K562 (cell line): ENCODE data around the gene MVB12B. TPM values are rescaled to one million over a fixed set of nuclear protein-coding genes. Genes with fewer than 3 reads are reported as not detected.

Source experiments
- ATAC-seq: fragments of 200-7000 bp; cut with Tn5 transposase; 3 replicates; pipeline ENCODE4 v1.9.1; 2020; ENCODE audit warnings: moderate library complexity
- BruUV-seq: library from RNA; stranded (reverse); fragments of 400-500 nt; replicated peaks from 2 replicates; lab custom pipeline; 2021; lab: Mats Ljungman, UMichigan
- CTCF ChIA-PET: fragments of 300-600 bp; formaldehyde crosslinking; extraction: SDS; loops from one replicate; lab custom pipeline; 2021; ENCODE audit warnings: low intra/inter-chr PET ratio; lab: Yijun Ruan, JAX
- POLR2A ChIA-PET: fragments of 300-600, 350-650 bp; sonication (Branson Sonifier 250); formaldehyde crosslinking; extraction: SDS; loops from one replicate; lab custom pipeline; 2021; ENCODE audit warnings: antibody characterized with exemption, inconsistent platforms; lab: Yijun Ruan, JAX
- DNase-seq, 4 experiments: peaks; one replicate each; pipeline versions ENCODE4 v3.0.0 to v3.0.0-alpha.2; 2011 to 2018; ENCODE audit warnings: low spot score in 3 of 4, mixed read lengths in 3 of 4; ENCODE audit errors: extremely low read depth in 1 of 4
- FAIRE-seq: peaks from 2 replicates; lab custom pipeline; 2011; peaks lifted over from hg19 to GRCh38; lab: Jason Lieb, UNC
- H2AFZ ChIP-seq: 2 replicates; pipeline ENCODE4 v1.6.0; 2011; ENCODE audit warnings: low read depth, low read length, control low read depth, inconsistent platforms
- H3K27ac ChIP-seq: fragments of 200-600 bp; 3 replicates; pipeline ENCODE4 v1.8.0; 2011; ENCODE audit warnings: low read depth, mild to moderate bottlenecking, control low read depth, inconsistent platforms, low read length, moderate library complexity, mixed read lengths; ENCODE audit errors: extremely low read depth
- H3K27me3 ChIP-seq, 2 experiments: fragments of 300-600 bp in 1 of 2; 2 replicates in 1 of 2; 3 replicates in 1 of 2; pipeline versions ENCODE4 v1.6.0 to v1.8.0; 2011; ENCODE audit warnings: inconsistent platforms in 2 of 2, low read length in 2 of 2, mild to moderate bottlenecking in 1 of 2, mixed read lengths in 1 of 2, moderate library complexity in 1 of 2; ENCODE audit not compliant: control insufficient read depth in 2 of 2, insufficient read depth in 2 of 2
- H3K36me3 ChIP-seq: fragments of 300-600 bp; 3 replicates; pipeline ENCODE4 v1.8.0; 2011; ENCODE audit warnings: mild to moderate bottlenecking, low read length, inconsistent platforms; ENCODE audit not compliant: control insufficient read depth, insufficient read depth
- H3K4me1 ChIP-seq, 2 experiments: fragments of 200-600 bp in 1 of 2; replicated peaks in 1 of 2; 2 replicates in 1 of 2; 3 replicates in 1 of 2; pipeline versions ENCODE4 v1.5.1 to v1.8.0; 2011; ENCODE audit warnings: inconsistent platforms in 2 of 2, low read length in 2 of 2, mild to moderate bottlenecking in 1 of 2, mixed read lengths in 1 of 2, moderate library complexity in 1 of 2; ENCODE audit not compliant: control insufficient read depth in 2 of 2, insufficient read depth in 2 of 2
- H3K4me2 ChIP-seq: 2 replicates; pipeline ENCODE4 v1.6.1; 2011; ENCODE audit warnings: low read length, control low read depth, inconsistent platforms, mixed read lengths; ENCODE audit not compliant: insufficient read depth
- H3K4me3 ChIP-seq: fragments of 200-600 bp; sonication (generic), shearing (Covaris generic); 2 replicates; pipeline ENCODE4 v1.5.1; 2016; ENCODE audit warnings: control low read depth, inconsistent platforms
- H3K79me2 ChIP-seq: fragments of 200-600 bp; 3 replicates; pipeline ENCODE4 v1.8.0; 2011; ENCODE audit warnings: low read length, inconsistent platforms; ENCODE audit not compliant: control insufficient read depth, insufficient read depth
- H3K9ac ChIP-seq, 2 experiments: 2 replicates each; pipeline versions ENCODE4 v1.6.0 to v1.6.1; 2011; ENCODE audit warnings: low read depth in 2 of 2, low read length in 2 of 2, control low read depth in 1 of 2, inconsistent platforms in 1 of 2, mild to moderate bottlenecking in 1 of 2, mixed read lengths in 1 of 2; ENCODE audit not compliant: insufficient read depth in 1 of 2
- H3K9me1 ChIP-seq: one replicate; pipeline ENCODE4 v1.6.0; 2011; ENCODE audit warnings: inconsistent platforms, mild to moderate bottlenecking, low read length, moderate library complexity; ENCODE audit not compliant: control insufficient read depth, insufficient read depth
- H3K9me3 ChIP-seq: replicated peaks from 2 replicates; pipeline ENCODE4 v1.5.1; 2011; ENCODE audit warnings: low read depth, low read length, inconsistent platforms; ENCODE audit not compliant: control insufficient read depth, insufficient read depth
- H4K20me1 ChIP-seq: replicated peaks from 2 replicates; pipeline ENCODE4 v1.6.1; 2011; ENCODE audit warnings: low read length, inconsistent platforms, mixed read lengths; ENCODE audit not compliant: control insufficient read depth, insufficient read depth
- ASH1L ChIP-seq: fragments of 450-650 bp; IDR thresholded peaks from 2 replicates; pipeline ENCODE4 v1.6.1; 2018; ENCODE audit warnings: borderline replicate concordance, mild to moderate bottlenecking, low read depth; ENCODE audit not compliant: partially characterized antibody
- CBFA2T2 ChIP-seq: fragments of 450-650 bp; conservative IDR thresholded peaks from 2 replicates; pipeline ENCODE4 v1.6.1; 2017; ENCODE audit warnings: mild to moderate bottlenecking
- CEBPB ChIP-seq: fragments of 450-650 bp; IDR thresholded peaks from 2 replicates; pipeline ENCODE4 v1.6.1; 2016; ENCODE audit warnings: missing genetic modification characterization, missing compliant biosample characterization
- ESRRA ChIP-seq: fragments of 450-650 bp; IDR thresholded peaks from 2 replicates; pipeline ENCODE4 v1.6.1; 2014; ENCODE audit warnings: low read depth, mild to moderate bottlenecking, moderate library complexity, borderline replicate concordance
- ILF3 ChIP-seq: fragments of 450-650 bp; IDR thresholded peaks from 2 replicates; pipeline ENCODE4 v1.6.1; 2018; ENCODE audit warnings: antibody characterized with exemption, mild to moderate bottlenecking, moderate library complexity, borderline replicate concordance
- KDM1A ChIP-seq, 2 experiments: fragments of 450-650 bp; IDR thresholded peaks; 2 replicates each; pipeline ENCODE4 v1.6.1; 2016; ENCODE audit warnings: mild to moderate bottlenecking in 2 of 2
- MBD1 ChIP-seq: fragments of 250-450 bp; sonication (Bioruptor Pico); IDR thresholded peaks from 2 replicates; pipeline ENCODE4 v1.8.0; 2022; ENCODE audit warnings: inconsistent platforms
- MCM3 ChIP-seq: fragments of 450-650 bp; IDR thresholded peaks from 2 replicates; pipeline ENCODE4 v1.6.1; 2016
- NUFIP1 ChIP-seq: fragments of 450-650 bp; IDR thresholded peaks from 2 replicates; pipeline ENCODE4 v1.6.1; 2018; ENCODE audit not compliant: partially characterized antibody
- OTX1 ChIP-seq: fragments of 450-650 bp; formaldehyde crosslinking; IDR thresholded peaks from 2 replicates; pipeline ENCODE4 v1.4.0; 2022; ENCODE audit warnings: mild to moderate bottlenecking
- PHB2 ChIP-seq: fragments of 450-650 bp; IDR thresholded peaks from 2 replicates; pipeline ENCODE4 v1.6.1; 2017; ENCODE audit warnings: low read depth
- POLR2B ChIP-seq: fragments of 450-650 bp; IDR thresholded peaks from 2 replicates; pipeline ENCODE4 v1.6.1; 2018; ENCODE audit warnings: low read depth; ENCODE audit not compliant: partially characterized antibody
- POLR2G ChIP-seq: fragments of 200-400 bp; formaldehyde crosslinking; IDR thresholded peaks from 2 replicates; pipeline ENCODE4 v1.6.1; 2017; ENCODE audit warnings: low read depth, mild to moderate bottlenecking, antibody characterized with exemption, low read length, moderate library complexity
- RB1 ChIP-seq: fragments of 450-650 bp; IDR thresholded peaks from 2 replicates; pipeline ENCODE4 v1.6.1; 2017; ENCODE audit warnings: low read depth, mild to moderate bottlenecking
- SMARCA4 ChIP-seq: fragments of 450-650 bp; IDR thresholded peaks from 2 replicates; pipeline ENCODE4 v1.6.1; 2016
- ZNF217 ChIP-seq: sonication (generic); formaldehyde crosslinking; IDR thresholded peaks from 2 replicates; pipeline ENCODE4 v1.8.0; 2022; ENCODE audit warnings: mild to moderate bottlenecking, missing genetic modification reagents
- WGBS: fragments of 100-300 bp; shearing (Covaris generic); methylation state at CpG from one replicate; pipeline ENCODE4 v1.1.6; 2016; ENCODE audit warnings: low coverage, mixed read lengths; ENCODE audit not compliant: insufficient coverage; ENCODE audit errors: missing lambda C conversion rate; 5-methylcytosine and 5-hydroxymethylcytosine counted together
- in situ Hi-C: fragments of 300-500 bp; cut with MboI; formaldehyde crosslinking; loops from 4 replicates; pipeline ENCODE4 v1.15.0; 2018; ENCODE audit warnings: inconsistent platforms, mixed read lengths
- intact Hi-C: fragments of 100-400 bp; cut with micrococcal nuclease; formaldehyde crosslinking; loops from 2 replicates; pipeline ENCODE4 v1.14.2; 2022
- polyA plus RNA-seq, 8 experiments: library from polyadenylated mRNA; depleted of rRNA in 4 of 8; stranded (reverse) in 5 of 8; unstranded in 3 of 8; fragments of >200 nt; fragmentation: Nextera tagmentation in 2 of 8; fragmentation: Illumina TruSeq in 1 of 8; extraction: Ambion mirVana in 2 of 8; extraction: Trizol in 1 of 8; gene quantifications; 2 replicates each; pipeline versions ENCODE4 v1.2.1 to v1.2.3, GENCODE V29; 2011 to 2014; ENCODE audit warnings: inconsistent platforms in 1 of 8, missing spikeins in 1 of 8
- total RNA-seq, 7 experiments: library from RNA; depleted of rRNA in 6 of 7; stranded (reverse); fragments of >200 nt in 6 of 7; fragmentation: Illumina TruSeq in 2 of 7; extraction: Trizol in 2 of 7; gene quantifications; 2 replicates each; pipeline versions ENCODE4 v1.2.1 to v1.2.3, GENCODE V29; 2011 to 2021; ENCODE audit warnings: low replicate concordance in 1 of 7
- TF ChIP-seq, protein P1 (sequence below): fragments of 250-450 bp; sonication (Bioruptor Pico); IDR thresholded peaks from 2 replicates; pipeline ENCODE4 v1.5.0; 2022; ENCODE audit warnings: mild to moderate bottlenecking
- TF ChIP-seq, protein P2 (sequence below), 2 experiments: fragments of 450-650 bp; IDR thresholded peaks; 2 replicates each; pipeline ENCODE4 v1.6.1; 2016

The MVB12B gene
- total and polyA plus RNA-seq, 9 of the 15 experiments (the other 6 are each of a cell fraction or from before 2014, with no cell fraction given), result not detected

- DNase-seq, result no peak
- peaks cover 0 to 6% of the 10 kb centered on the region in 2 experiments; a peak in 1 of 5 replicates for H3K4me1 ChIP-seq
- under 1% methylated on average over 6 of the region's 6 CpGs for WGBS
- H3K9me1 ChIP-seq, result no peaks in the 10 kb centered on the region
- in situ Hi-C loops, result loop anchor here (10.0 kb wide), 1 partner anchor 989 kb away; no protein-coding TSS in a partner anchor
- H4K20me1 ChIP-seq, result peaks cover 18% of the 10 kb centered on the region
- H3K4me2 ChIP-seq, result no peak overlapping the region
- CTCF ChIA-PET, result interaction anchor here (0.5 kb wide), 1 partner anchor 986 kb away, joined by 4 read pairs; no protein-coding TSS in a partner anchor
- H3K79me2 ChIP-seq, result no peaks in the 10 kb centered on the region
- FAIRE-seq, result no peak
- H2AFZ ChIP-seq, result no peak overlapping the region
- H3K36me3 ChIP-seq, result no peaks in the 10 kb centered on the region
- H3K27ac ChIP-seq, result no peak overlapping the region
- intact Hi-C loops, result no loop called here
- ATAC-seq, result no peak
- no peak overlapping the region for H3K9ac ChIP-seq
- peaks cover 28 to 73% of the 10 kb centered on the region in 2 experiments for H3K27me3 ChIP-seq
- POLR2A ChIA-PET, result no interaction called here
- BruUV-seq, result no TSS peak
- no peaks in the 10 kb centered on the region for H3K9me3 ChIP-seq
- H3K4me3 ChIP-seq, result no peak overlapping the region
- TF ChIP-seq ZNF217 (CRISPR knock-in tag), result no peak
- no peak for TF ChIP-seq RB1
- no peak for TF ChIP-seq KDM1A (IDR thresholded peaks at IDR 0.05)
- TF ChIP-seq ILF3, result no peak
- no peak for TF ChIP-seq ASH1L
- TF ChIP-seq, protein P1, sequence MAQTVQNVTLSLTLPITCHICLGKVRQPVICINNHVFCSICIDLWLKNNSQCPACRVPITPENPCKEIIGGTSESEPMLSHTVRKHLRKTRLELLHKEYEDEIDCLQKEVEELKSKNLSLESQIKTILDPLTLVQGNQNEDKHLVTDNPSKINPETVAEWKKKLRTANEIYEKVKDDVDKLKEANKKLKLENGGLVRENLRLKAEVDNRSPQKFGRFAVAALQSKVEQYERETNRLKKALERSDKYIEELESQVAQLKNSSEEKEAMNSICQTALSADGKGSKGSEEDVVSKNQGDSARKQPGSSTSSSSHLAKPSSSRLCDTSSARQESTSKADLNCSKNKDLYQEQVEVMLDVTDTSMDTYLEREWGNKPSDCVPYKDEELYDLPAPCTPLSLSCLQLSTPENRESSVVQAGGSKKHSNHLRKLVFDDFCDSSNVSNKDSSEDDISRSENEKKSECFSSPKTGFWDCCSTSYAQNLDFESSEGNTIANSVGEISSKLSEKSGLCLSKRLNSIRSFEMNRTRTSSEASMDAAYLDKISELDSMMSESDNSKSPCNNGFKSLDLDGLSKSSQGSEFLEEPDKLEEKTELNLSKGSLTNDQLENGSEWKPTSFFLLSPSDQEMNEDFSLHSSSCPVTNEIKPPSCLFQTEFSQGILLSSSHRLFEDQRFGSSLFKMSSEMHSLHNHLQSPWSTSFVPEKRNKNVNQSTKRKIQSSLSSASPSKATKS, result no peak
- TF ChIP-seq POLR2B, result no peak
- TF ChIP-seq POLR2G, result no peak
- no peak for TF ChIP-seq NUFIP1
- TF ChIP-seq CEBPB (tag), result no peak
- no peak for TF ChIP-seq ESRRA
- no peak for TF ChIP-seq PHB2
- TF ChIP-seq MBD1, result no peak
- no peak for TF ChIP-seq SMARCA4
- no peak for TF ChIP-seq CBFA2T2
- TF ChIP-seq MCM3, result no peak
- TF ChIP-seq, protein P2, sequence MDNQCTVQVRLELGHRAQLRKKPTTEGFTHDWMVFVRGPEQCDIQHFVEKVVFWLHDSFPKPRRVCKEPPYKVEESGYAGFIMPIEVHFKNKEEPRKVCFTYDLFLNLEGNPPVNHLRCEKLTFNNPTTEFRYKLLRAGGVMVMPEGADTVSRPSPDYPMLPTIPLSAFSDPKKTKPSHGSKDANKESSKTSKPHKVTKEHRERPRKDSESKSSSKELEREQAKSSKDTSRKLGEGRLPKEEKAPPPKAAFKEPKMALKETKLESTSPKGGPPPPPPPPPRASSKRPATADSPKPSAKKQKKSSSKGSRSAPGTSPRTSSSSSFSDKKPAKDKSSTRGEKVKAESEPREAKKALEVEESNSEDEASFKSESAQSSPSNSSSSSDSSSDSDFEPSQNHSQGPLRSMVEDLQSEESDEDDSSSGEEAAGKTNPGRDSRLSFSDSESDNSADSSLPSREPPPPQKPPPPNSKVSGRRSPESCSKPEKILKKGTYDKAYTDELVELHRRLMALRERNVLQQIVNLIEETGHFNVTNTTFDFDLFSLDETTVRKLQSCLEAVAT (IDR thresholded peaks at IDR 0.05), result no peak
- no peak for TF ChIP-seq OTX1 (CRISPR knock-in tag)
Observed at GRCh38 chr9:126393876-126394275, 67.2 kb downstream of the MVB12B start.
